ENCODE measurements around the gene PYGB. TPM values are rescaled to one million over a fixed set of nuclear protein-coding genes. Genes with fewer than 3 reads are reported as not detected.

PYGB gene
- total RNA-seq, 2 donors from 2014 or later: 211 to 295 TPM

DNA sequence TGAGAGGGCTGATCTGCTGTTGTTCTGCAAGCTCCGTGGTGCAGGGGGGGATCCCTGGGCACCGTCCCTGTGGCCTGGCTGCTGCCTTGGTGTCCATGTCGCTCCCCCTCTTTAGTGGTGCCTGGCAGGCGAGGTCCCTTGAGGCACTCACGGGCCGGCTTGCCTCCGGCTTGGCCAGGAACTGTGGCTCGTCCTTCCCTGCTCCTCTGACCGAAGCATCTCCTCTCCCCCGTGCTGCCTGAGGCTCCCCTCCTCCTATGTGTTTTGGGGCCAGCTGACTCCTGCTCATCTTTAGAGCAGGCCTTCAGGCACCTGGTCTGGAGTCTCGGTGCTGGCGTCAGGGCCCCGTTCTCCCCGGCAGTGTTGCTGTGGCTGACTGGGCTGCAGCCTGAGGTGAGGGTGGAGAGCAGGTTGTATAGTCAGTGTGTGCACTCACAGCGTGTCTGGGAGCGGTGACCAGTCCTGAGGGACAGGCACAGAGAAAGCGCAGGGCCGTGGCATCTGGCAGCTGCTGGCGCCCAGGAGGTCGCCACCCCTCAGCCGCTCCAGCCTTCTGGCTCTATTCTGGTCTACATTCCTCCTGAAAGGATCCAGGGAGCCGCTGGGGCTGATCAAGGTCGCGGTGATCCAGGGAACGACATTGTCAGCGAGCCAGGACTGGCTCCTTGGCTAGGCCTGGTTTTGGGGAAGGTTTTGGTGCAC is 43.7 kb downstream of the PYGB start:
- no peak for DNase-seq
- no peaks in the 10 kb centered on the region for H3K4me1 ChIP-seq
- H3K36me3 ChIP-seq: peaks cover 25% of the 10 kb centered on the region
- H3K9ac ChIP-seq (ENCODE audit: low read depth in 2 of 2, low read length in 2 of 2): no peak overlapping the region
- H3K27ac ChIP-seq: no peak overlapping the region
- no peak overlapping the region for H3K4me3 ChIP-seq
- H3K27me3 ChIP-seq: no peaks in the 10 kb centered on the region
- intact Hi-C loops (cut with DNase I): no loop called here
- no peaks in the 10 kb centered on the region for H3K9me3 ChIP-seq
- TF ChIP-seq, protein P1, sequence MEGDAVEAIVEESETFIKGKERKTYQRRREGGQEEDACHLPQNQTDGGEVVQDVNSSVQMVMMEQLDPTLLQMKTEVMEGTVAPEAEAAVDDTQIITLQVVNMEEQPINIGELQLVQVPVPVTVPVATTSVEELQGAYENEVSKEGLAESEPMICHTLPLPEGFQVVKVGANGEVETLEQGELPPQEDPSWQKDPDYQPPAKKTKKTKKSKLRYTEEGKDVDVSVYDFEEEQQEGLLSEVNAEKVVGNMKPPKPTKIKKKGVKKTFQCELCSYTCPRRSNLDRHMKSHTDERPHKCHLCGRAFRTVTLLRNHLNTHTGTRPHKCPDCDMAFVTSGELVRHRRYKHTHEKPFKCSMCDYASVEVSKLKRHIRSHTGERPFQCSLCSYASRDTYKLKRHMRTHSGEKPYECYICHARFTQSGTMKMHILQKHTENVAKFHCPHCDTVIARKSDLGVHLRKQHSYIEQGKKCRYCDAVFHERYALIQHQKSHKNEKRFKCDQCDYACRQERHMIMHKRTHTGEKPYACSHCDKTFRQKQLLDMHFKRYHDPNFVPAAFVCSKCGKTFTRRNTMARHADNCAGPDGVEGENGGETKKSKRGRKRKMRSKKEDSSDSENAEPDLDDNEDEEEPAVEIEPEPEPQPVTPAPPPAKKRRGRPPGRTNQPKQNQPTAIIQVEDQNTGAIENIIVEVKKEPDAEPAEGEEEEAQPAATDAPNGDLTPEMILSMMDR (IDR thresholded peaks at IDR 0.05): no peak

DNA sequence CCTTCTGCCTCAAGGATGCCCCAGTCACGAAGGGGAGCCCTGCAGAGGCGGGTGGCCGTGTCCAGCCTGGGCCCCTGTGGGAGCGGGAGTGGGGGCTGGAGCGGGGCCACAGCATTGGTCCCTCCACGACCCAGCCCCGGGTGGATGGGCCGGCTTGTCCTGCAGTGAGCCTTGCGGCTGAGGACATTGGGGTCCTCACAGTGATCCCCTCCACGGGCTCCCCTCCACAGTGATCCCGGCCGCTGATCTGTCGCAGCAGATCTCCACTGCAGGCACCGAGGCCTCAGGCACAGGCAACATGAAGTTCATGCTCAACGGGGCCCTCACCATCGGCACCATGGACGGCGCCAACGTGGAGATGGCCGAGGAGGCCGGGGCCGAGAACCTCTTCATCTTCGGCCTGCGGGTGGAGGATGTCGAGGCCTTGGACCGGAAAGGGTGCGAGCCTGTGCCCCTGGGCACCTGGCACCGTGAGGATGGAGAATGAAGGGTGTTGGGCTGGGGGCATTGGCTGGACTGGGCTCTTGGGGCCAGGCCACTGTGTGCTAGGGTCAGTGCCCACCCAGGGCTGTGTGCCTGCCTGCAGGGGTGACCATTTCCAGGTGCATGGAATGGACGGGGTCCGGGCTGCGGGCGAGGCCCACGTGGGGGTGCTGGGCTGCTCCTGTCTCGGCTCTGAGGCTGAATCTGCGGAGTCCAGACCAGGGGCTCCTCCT is 44.4 kb downstream of the PYGB start:
- peaks cover 21% of the 10 kb centered on the region for H3K36me3 ChIP-seq
- intact Hi-C loops (cut with DNase I): no loop called here

DNA sequence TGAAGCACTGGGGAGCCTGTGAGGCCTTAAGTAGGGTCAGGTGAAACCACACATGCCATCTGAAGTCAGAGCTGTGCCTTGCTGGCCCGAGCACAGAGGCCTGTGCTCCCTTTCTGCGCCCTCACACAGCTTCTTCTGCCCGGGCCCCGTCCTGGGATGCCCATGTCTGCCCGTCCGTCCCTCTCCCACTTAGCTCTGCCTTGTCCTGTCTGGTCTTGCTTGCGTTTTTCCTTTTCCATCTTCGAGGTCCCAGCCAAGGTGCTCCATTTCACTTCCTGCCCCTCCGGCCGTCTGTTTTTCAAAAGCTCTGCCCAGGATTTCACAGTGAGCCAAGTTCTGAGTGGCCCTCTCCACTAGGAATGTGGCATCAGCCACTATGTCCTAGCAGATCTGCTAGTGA is 45.6 kb downstream of the PYGB start:
- H3K27me3 ChIP-seq: no peaks in the 10 kb centered on the region
- H3K4me1 ChIP-seq: no peaks in the 10 kb centered on the region
- no peaks in the 10 kb centered on the region for H3K9me3 ChIP-seq
- H3K9ac ChIP-seq (ENCODE audit: low read depth in 2 of 2, low read length in 2 of 2): peak overlapping the region in 1 of 2 donors; percentile 12
- no peak for DNase-seq
- intact Hi-C loops (cut with DNase I): no loop called here
- no peak overlapping the region for H3K27ac ChIP-seq
- TF ChIP-seq, protein P1 (IDR thresholded peaks at IDR 0.05): no peak
- no peak overlapping the region for H3K4me3 ChIP-seq
- peaks cover 15% of the 10 kb centered on the region for H3K36me3 ChIP-seq

More for the DNA sequence above, 44.4 kb downstream of the PYGB start:
- H3K9me3 ChIP-seq: no peaks in the 10 kb centered on the region
- no peak overlapping the region for H3K4me3 ChIP-seq
- no peak for DNase-seq
- H3K4me1 ChIP-seq: no peaks in the 10 kb centered on the region
- TF ChIP-seq, protein P1 (IDR thresholded peaks at IDR 0.05): no peak
- no peaks in the 10 kb centered on the region for H3K27me3 ChIP-seq
- no peak overlapping the region for H3K27ac ChIP-seq
- no peak overlapping the region for H3K9ac ChIP-seq (ENCODE audit: low read depth in 2 of 2, low read length in 2 of 2)

DNA sequence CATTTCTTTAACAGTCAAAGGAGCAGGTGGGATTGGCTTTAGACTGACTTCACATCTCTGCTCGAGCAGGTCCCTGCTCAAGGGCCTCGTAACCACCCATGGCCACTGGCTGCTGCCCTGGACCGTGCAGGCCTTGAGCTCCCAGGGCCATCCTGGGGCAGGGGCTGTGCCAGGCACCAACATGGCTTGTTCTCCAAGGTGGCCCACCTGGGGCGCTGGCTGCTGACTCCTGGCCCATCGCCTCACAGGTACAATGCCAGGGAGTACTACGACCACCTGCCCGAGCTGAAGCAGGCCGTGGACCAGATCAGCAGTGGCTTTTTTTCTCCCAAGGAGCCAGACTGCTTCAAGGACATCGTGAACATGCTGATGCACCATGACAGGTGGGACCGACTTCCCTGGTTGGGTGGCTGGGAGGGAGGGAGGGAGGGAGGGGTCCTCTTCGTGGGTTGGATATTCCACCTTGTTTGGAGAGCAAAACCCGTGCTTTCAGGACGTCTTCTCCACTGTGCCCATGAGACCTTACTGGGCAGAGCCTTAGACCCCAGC is 46.1 kb downstream of the PYGB start:
- intact Hi-C loops (cut with DNase I): no loop called here
- no peaks in the 10 kb centered on the region for H3K4me1 ChIP-seq
- H3K27ac ChIP-seq: no peak overlapping the region
- peaks cover 11% of the 10 kb centered on the region for H3K36me3 ChIP-seq
- H3K27me3 ChIP-seq: no peaks in the 10 kb centered on the region
- no peak for DNase-seq
- no peaks in the 10 kb centered on the region for H3K9me3 ChIP-seq
- no peak overlapping the region for H3K4me3 ChIP-seq
- H3K9ac ChIP-seq (ENCODE audit: low read depth in 2 of 2, low read length in 2 of 2): peak overlapping the region in 1 of 2 donors; percentile 34
- TF ChIP-seq, protein P1 (IDR thresholded peaks at IDR 0.05): no peak

DNA sequence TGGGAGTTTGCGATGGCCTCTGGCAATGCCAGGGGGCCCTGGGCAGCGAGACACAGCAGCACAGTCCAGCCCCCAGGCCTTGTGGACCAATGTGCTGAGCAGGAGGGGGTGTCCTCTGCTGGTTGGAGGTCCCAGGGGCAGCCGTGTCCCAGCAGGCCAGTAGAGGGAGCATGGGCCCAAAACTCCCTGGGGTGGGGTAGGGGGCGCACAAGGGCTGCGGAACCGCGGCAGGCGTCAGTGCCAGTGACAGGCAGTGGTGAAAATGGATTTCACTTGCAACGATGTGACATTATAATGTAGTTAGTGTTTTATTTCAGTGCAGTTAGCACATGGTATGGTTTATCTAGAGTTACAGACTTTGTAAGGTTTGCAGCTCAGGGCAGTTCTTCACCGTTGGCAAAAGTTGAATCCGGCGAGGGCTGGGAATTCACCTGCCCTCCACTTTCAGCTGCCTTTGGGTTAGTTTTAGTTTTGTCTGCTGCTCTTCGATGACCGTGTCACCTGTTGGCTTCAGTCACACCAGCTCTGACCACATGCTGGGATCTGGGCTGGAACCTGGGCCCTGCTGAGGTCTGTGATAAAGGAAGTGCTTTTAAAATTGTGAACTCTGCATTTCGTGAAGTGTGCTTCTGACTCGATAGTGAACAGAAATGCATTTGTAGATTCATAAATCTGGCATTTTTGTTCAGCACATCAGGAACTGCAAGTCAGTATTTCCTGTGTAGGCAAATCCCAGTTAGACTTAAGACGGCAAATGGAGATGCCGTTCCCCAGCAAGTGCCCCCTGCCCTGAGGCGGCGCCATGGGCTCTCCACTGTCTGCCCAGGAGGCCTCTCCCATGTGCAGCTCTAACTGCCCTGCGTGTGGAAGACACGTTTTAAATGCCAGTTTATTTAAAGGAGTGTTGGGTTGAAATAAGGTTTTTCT is 46.8 kb downstream of the PYGB start:
- no peak overlapping the region for H3K4me3 ChIP-seq
- H3K9ac ChIP-seq (ENCODE audit: low read depth in 2 of 2, low read length in 2 of 2): peak overlapping the region in 1 of 2 donors; percentile 57
- TF ChIP-seq, protein P1 (IDR thresholded peaks at IDR 0.05): peak; percentile 41
- no peaks in the 10 kb centered on the region for H3K9me3 ChIP-seq
- no peaks in the 10 kb centered on the region for H3K4me1 ChIP-seq
- peaks cover 9% of the 10 kb centered on the region for H3K36me3 ChIP-seq
- no peaks in the 10 kb centered on the region for H3K27me3 ChIP-seq
- no peak overlapping the region for H3K27ac ChIP-seq
- intact Hi-C loops (cut with DNase I): loop anchor here (5.0 kb wide), 1 partner anchor 108 kb away; no protein-coding TSS in a partner anchor
- peak; percentile 54 for DNase-seq
